ENCODE data around the gene TUBGCP4. TPM values are rescaled to one million over a fixed set of nuclear protein-coding genes. Genes with fewer than 3 reads are reported as not detected.

Gene TUBGCP4
- total and polyA plus RNA-seq, 10 of the 15 experiments (the other 5 are each of a cell fraction or from before 2014, with no cell fraction given) = 6.3 to 39.1 (median 24.8) TPM

GRCh38 chr15:43370975-43371974 lies at the start of gene TUBGCP4, which contains the start of gene ZSCAN29 (continued):
- TF ChIP-seq E2F8 (IDR thresholded peaks at IDR 0.05; ENCODE audit: low read depth, partially characterized antibody) = peak; percentile 72
- TF ChIP-seq RCOR1 (conservative IDR thresholded peaks at IDR 0.05; ENCODE audit: low read depth, low read length) = no peak
- 0 out of 2 replicates have a peak, but pooled peaks have one; percentile 62 for TF ChIP-seq MLLT1 (IDR thresholded peaks at IDR 0.05)
- TF ChIP-seq BCL3 (IDR thresholded peaks at IDR 0.05; ENCODE audit: borderline replicate concordance, insufficient read depth, low read depth, low read length, poor library complexity, severe bottlenecking) = no peak
- no peak for TF ChIP-seq SUPT20H (IDR thresholded peaks at IDR 0.05; ENCODE audit: borderline replicate concordance, control insufficient read depth, low read depth, low read length)
- TF ChIP-seq USF1 (IDR thresholded peaks at IDR 0.05; ENCODE audit: borderline replicate concordance, extremely low read length, insufficient read depth, low read depth, low read length) = no peak
- peak; percentile 8 to 10; a peak in 1 of 4 replicates for TF ChIP-seq BHLHE40 (IDR thresholded peaks at IDR 0.05; ENCODE audit: borderline replicate concordance in 1 of 2, low read depth in 2 of 2, low read length in 1 of 2)
- TF ChIP-seq SUZ12 (IDR thresholded peaks at IDR 0.05; ENCODE audit: unreplicated experiment) = no peak
- no peak for TF ChIP-seq STAT3 (IDR thresholded peaks at IDR 0.05; ENCODE audit: low read depth, low read length)
- no peak for TF ChIP-seq HDAC6 (IDR thresholded peaks at IDR 0.05; ENCODE audit: unreplicated experiment)
- TF ChIP-seq CBFB (IDR thresholded peaks at IDR 0.05; ENCODE audit: low read depth) = no peak
- no peak for TF ChIP-seq IRF3 (IDR thresholded peaks at IDR 0.05)
- no peak for TF ChIP-seq RELB (IDR thresholded peaks at IDR 0.05; ENCODE audit: low read depth)
- TF ChIP-seq SMAD5 (IDR thresholded peaks at IDR 0.05; ENCODE audit: low read depth) = peak; percentile 48; the same call in 1 of the 2 replicates
- TF ChIP-seq PKNOX1 (IDR thresholded peaks at IDR 0.05) = no peak
- no peak for TF ChIP-seq ESRRA (IDR thresholded peaks at IDR 0.05; ENCODE audit: low read length)

Measured in GM12878 (cell line).